HG02759 (cell line): ENCODE measurements around the gene FBXO44.
"Not testable (repeated sequence)": the region's sequence is repeated elsewhere in the genome, so short reads cannot be mapped to it uniquely, and the experiment has no call there.

Experiments
- ATAC-seq: cut with Tn5 transposase; IDR thresholded peaks from one replicate; pipeline ENCODE4 v1.9.1; 2021; ENCODE audit warnings: mild to moderate bottlenecking, moderate library complexity; ENCODE audit not compliant: unreplicated experiment

FBXO44 gene

GRCh38 chr1:11638121-11638520 is 16.6 kb upstream of the FBXO44 start:
- no peak for ATAC-seq

DNA sequence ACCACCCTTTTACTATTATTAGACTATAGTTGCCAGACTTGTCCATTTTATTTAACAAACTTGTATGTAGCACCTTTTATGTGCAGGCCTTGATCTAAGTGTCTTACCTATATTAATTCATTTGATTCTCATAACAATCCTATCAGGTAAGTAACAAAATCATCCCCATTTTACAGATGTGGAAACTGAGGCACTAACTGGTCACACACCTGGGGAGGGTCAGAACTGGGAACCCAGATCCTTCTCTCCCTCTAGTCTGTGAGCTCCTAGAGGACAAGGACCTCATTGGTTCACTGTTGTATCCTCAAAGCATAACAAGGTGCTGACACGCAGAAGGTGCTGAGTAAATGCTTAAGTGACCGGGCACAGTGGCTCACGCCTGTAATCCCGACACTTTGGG is 15.3 kb upstream of the FBXO44 start:
- no peak for ATAC-seq

DNA sequence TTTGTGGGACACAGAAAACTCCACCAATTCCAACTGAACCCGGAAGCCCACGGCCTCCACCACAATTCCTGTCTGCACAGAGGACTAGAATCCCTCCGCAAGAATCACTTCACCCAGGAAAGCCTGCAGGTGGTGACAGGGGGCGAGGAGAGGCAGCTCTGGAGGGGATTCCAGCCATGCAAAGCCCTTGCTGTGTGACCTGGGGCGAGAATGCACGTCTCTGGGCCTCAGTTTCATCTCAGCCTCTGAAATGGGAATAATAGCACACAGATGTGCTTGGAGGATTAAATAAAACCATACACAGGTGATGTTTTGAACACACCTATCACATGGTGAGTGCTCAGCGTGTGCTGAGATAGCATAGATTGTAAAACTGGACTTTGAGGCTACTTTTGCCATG is 14.6 kb upstream of the FBXO44 start:
- ATAC-seq, result no peak

DNA sequence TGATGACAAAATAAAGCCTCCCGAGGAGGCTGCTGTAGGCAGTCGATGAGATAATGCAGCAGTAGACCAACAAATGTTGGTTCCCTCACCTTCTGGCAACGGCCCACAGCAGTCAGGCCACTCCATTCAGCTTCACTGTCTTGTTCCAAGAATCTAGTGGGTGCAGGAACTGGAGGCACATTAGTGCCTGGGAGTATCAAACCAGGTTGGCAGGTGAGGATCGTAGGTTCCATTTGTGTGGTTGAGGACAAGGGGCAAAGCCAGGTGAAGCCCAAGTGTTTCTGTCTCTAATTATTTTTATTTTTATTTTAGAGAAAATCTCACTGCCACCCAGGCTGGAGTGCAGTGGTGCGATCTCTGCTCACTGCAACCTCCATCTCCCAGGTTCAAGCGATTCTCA is 13.7 kb upstream of the FBXO44 start:
- ATAC-seq, result no peak

- no peak for ATAC-seq
These were observed 12.8 kb upstream of the FBXO44 start for GRCh38 chr1:11641776-11642305.

DNA sequence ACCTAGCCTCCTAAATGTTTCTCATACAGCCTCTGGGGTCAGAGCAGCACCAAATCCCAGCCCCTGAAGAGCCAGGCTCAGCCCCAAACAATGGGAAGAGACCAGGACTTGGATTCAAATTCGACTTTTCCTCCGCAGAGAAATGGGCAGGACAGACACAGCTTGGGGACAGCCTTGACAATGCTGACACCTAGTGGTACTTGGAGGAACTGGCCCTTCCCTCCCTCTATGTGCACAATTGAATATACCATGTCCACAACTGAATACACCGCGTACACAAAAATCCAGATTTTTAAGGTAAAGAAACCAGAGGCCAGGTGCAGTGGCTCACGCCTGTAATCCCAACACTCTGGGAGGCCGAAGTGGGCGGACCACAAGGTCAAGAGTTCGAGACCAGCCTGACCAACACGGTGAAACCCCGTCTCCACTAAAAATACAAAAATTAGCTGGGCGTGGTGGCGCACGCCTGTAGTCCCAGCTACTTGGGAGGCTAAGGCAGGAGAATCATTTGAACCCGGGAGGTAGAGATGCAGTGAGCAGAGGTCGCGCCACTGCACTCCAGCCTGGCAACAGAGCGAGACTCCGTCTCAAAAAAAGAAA is 12.2 kb upstream of the FBXO44 start:
- not testable (repeated sequence) for ATAC-seq

- ATAC-seq, result no peak
These were observed 10.9 kb upstream of the FBXO44 start for GRCh38 chr1:11643782-11644181.

- no peak for ATAC-seq
These were observed 9.4 kb upstream of the FBXO44 start for GRCh38 chr1:11645270-11645669.

DNA sequence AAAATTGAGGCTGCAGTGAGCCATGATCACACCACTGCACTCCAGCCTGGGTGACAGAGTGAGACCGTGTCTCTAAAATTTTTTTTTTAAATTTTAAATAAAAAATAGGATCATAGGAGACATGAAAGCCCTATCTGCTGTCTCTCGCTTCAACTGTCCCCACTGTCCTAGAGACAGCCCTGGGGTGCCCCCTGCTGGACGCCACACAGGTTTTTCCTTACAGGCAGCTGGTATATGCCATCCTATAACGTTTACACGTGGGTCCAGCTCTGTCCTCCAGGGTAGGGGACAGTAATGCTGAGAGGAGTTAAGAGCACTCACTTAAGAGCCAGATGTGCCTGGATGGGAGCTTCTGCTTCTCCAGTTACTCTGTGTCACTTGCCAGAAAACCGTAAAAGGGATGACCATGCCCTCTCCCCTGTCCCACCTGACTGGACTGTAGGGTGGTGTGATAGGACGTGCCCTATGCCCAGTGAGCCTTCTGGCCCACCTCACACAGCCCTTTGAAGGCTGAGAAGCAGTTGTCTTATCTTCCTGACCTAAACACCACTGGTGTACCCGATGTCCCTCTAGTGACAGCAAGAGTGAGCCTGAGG is 8.9 kb upstream of the FBXO44 start:
- no peak for ATAC-seq

DNA sequence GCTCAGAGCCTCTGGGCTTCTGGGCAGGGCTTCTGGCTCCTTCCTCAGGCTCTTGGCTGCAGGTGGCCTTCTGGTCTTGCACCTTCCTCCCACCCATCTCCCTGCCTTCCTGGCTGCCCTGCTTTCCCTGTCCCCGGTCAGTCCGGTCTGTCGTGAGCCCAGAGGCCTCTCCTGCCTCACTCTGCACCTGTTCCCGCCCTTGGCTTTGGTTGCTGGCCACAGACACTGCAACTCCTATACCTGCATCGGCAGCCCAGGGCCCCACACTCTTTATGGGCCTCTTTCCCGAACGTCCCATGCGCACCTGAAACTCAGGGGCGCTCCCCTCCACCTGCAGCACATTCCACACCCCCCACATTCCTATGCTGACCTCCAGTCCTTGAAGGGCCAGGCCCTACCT is 8.4 kb upstream of the FBXO44 start:
- no peak for ATAC-seq

DNA sequence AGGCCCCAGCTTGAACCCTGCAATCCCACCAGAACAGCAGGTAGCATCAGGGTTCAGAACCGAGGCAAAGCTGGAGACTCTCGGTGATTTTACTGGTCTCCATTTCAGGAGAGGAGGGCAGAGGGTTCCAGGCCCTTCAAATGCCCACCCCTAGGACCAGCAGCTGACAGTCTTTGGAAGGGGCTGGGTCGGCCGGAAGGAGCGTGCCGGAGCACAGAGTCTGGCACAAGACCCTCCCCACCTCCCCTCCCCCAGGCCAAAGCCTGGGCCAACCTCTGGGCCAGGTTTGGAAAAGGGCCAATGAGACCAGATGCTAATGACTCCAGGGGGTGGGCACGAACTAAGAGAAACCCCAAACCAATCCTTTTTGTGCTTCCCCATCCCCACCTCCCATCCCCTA is 7.3 kb upstream of the FBXO44 start:
- ATAC-seq, result no peak

DNA sequence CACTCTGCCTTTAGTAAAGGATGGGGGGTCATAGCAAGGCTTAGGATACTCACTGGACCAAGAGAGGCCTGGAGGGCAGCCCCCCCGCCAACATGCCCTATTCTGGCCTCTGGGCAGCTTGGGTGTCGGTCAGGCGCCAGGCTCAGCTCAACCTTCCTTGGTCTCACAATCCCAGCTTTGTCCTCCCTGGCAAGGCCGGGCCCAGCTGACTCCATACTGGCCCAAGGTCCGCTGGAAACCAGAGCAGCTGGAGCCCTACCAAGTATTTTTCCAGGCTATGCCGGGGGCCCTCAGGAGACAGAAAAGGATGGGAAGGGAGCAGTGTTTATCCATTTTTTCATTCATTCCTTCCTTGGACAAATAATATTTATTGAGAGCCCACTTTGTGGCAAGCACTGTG is 6.6 kb upstream of the FBXO44 start:
- no peak for ATAC-seq

GRCh38 chr1:11648732-11649158 is 5.9 kb upstream of the FBXO44 start:
- no peak for ATAC-seq

- ATAC-seq, result no peak
These were observed 5.4 kb upstream of the FBXO44 start for GRCh38 chr1:11649237-11649623.

DNA sequence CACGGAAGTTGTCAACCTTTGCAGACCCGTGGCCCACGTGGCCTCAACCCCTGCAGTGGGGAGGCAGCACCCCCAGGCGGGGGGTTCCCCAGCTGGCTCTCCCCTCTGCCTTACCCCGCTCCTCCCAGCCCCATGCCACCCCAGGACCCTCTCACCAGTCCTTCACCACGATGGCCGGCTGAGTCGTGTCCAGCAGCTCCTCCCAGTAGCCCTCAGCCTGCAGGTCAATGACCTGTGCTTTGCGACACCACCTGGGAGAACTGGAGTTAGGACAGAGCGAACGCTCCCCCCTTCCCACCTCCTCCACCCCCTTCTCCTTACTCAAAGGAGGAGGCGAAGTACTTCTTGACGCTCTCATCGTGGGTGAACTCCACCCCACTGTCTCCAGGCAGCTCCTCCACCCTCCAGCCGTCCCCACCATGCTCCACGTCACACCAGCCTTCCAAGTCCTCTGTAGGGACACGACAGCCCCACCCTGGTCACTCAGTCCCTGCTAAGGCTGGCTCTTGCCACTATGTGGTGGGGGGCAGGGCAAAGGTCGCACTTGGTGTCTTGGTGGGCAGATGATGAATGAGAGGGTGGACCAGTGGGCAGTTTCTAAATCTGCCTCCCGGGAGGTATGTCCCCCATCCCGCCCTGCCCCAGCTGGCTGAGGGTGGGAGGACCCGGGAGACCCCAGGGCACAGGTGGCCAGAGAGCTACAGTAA is 4.9 kb upstream of the FBXO44 start:
- ATAC-seq, result no peak

GRCh38 chr1:11650331-11650991 is 4.2 kb upstream of the FBXO44 start:
- ATAC-seq, result no peak

DNA sequence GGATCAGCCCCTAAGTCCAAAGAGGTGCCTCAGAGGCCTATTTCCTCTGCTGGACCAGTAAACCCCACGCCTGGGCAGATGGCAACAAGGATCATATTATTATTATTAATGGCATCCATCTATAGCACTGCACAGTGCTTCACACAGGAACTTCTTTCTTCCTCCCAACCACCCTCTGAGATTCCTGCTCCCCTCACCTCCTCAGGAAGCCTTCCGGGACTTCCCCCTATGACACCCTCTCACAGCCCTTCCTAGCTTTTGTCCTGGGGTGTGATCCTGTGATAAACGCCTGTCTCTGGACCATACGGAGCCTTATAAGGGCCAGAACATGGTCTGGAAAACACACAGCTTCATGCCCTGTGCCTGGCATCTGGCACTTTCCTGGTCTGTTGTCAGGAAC is 3.7 kb upstream of the FBXO44 start:
- ATAC-seq, result no peak

DNA sequence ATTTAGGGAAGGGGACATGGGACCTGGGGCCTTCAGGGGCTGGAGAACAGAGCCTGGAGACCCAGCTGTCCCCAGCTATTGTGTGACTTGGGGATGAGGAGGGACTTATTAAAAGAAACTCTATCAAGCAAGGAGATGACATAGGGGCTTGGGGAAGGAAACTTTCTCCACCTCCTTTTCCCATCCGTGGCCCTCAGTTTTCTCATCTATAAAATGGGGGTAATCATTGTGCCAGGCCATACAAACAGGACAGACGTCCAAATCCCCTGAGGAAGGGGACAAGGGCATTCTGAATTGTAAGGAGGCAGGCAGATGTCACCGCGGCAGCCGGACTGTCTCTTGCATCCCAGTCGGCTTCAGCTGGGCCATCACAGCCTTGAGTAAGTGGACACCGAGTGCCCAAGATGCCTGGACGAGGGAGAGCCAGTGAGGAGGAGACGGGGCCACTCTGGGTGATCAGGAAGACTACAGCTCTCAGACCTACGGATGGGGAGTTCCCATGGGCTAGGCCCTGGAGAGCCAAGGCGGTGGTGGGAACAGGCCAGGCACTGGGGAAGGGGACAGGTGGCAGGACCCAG is 2.4 kb upstream of the FBXO44 start:
- ATAC-seq, result no peak

DNA sequence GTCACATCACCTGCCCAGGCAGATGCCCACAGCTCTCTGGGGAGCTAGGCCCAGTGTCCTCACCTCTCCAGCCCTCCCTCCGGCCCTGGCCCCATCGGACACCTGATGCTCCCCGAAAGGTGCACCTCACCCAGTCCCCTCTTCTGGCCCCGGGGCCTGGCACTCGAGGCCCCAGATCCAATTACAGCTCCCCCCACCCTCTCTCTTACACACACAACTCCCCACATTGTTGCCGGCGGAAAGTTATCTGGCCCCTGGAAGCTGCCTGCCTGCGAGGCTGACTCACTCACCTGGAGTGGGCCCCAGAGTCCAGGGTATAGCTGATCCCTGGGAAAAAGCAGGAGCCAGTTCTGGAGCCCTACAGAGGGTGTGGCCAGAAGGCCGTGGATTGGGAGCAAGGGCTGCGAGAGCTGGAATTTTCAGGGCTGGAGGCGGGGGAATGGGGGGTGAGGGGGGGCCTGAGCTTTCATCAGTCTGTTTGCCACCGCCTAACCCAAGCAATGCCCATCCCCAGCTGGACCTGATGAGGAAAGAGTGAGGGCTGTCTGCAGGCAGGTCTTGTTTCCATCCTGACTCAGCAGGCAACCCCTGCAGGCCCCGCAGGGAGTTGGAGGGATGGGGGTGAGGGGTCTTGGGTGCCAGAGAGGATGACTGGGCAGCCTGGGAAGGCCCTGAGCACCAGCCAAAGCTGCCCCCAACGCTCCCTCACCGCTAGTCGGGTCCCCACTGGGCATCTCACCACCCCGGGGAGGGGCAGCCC is 1.4 kb upstream of the FBXO44 start:
- ATAC-seq, result no peak

- no peak for ATAC-seq
These were observed 878 bp upstream of the FBXO44 start for GRCh38 chr1:11653861-11654136.
